ENCODE data around the gene SOX12.

DNA sequence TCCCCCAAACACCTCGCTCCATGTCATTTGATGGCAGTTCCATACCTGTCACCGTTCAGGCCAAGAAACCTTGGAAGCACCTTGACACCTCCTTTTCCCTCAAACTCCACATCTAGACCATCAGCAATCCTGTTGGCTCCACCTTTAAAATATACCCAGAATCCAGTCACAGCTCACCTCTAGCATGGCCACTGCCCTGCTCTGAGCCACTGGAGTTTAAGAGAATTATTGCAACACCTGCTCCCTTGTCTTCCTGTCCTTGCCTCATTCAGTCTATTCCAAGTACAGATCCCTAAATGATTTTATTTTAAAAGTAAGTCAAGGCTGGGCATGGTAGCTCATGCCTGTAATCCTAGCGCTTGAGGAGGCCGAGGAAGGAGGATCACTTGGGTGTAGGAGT, 43.6 kb downstream of the SOX12 start:
- TF ChIP-seq, protein P1, sequence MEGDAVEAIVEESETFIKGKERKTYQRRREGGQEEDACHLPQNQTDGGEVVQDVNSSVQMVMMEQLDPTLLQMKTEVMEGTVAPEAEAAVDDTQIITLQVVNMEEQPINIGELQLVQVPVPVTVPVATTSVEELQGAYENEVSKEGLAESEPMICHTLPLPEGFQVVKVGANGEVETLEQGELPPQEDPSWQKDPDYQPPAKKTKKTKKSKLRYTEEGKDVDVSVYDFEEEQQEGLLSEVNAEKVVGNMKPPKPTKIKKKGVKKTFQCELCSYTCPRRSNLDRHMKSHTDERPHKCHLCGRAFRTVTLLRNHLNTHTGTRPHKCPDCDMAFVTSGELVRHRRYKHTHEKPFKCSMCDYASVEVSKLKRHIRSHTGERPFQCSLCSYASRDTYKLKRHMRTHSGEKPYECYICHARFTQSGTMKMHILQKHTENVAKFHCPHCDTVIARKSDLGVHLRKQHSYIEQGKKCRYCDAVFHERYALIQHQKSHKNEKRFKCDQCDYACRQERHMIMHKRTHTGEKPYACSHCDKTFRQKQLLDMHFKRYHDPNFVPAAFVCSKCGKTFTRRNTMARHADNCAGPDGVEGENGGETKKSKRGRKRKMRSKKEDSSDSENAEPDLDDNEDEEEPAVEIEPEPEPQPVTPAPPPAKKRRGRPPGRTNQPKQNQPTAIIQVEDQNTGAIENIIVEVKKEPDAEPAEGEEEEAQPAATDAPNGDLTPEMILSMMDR (IDR thresholded peaks at IDR 0.05) = no peak
- TF ChIP-seq POLR2A (IDR thresholded peaks at IDR 0.05) (no peak), POLR2AphosphoS5 (IDR thresholded peaks at IDR 0.05) (no peak)

All from breast epithelium (tissue), 3 donors.